ENCODE measurements around the gene FGF14.

GRCh38 chr13:101714195-101714594 lies 687.7 kb downstream of the FGF14 start:
- TF ChIP-seq CTCF (IDR thresholded peaks at IDR 0.05) = no peak
- TF ChIP-seq POLR2A (IDR thresholded peaks at IDR 0.05) = no peak

Data from lower leg skin (tissue), 3 donors.